ENCODE results near the gene SH2D6.
A peak's percentile ranks its signal among the peaks of the same experiment; 100 is the strongest.

The SH2D6 gene

GRCh38 chr2:85419009-85419675, 628 bp downstream of the SH2D6 start:
- Histone ChIP-seq H3K27me3 (no peaks in the 10 kb centered on the region), H3K36me3 (no peaks in the 10 kb centered on the region), H3K9me3 (no peaks in the 10 kb centered on the region), H3K4me1 (peaks cover 14% of the 10 kb centered on the region), H3K4me3 (ENCODE audit: low read depth, low read length) (peak overlapping the region; percentile 64)
- DNase-seq = no peak
- TF ChIP-seq, protein P1, sequence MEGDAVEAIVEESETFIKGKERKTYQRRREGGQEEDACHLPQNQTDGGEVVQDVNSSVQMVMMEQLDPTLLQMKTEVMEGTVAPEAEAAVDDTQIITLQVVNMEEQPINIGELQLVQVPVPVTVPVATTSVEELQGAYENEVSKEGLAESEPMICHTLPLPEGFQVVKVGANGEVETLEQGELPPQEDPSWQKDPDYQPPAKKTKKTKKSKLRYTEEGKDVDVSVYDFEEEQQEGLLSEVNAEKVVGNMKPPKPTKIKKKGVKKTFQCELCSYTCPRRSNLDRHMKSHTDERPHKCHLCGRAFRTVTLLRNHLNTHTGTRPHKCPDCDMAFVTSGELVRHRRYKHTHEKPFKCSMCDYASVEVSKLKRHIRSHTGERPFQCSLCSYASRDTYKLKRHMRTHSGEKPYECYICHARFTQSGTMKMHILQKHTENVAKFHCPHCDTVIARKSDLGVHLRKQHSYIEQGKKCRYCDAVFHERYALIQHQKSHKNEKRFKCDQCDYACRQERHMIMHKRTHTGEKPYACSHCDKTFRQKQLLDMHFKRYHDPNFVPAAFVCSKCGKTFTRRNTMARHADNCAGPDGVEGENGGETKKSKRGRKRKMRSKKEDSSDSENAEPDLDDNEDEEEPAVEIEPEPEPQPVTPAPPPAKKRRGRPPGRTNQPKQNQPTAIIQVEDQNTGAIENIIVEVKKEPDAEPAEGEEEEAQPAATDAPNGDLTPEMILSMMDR (IDR thresholded peaks at IDR 0.05; ENCODE audit: low read depth, low read length) = no peak

GRCh38 chr2:85420536-85421259, 2.2 kb downstream of the SH2D6 start:
- H3K9me3 ChIP-seq = no peaks in the 10 kb centered on the region
- peaks cover 14% of the 10 kb centered on the region for H3K4me1 ChIP-seq
- H3K27me3 ChIP-seq = no peaks in the 10 kb centered on the region
- TF ChIP-seq, protein P1 (IDR thresholded peaks at IDR 0.05; ENCODE audit: low read depth, low read length) = peak; percentile 70
- no peak overlapping the region for H3K4me3 ChIP-seq (ENCODE audit: low read depth, low read length)
- DNase-seq = peak; percentile 86
- no peaks in the 10 kb centered on the region for H3K36me3 ChIP-seq

DNA sequence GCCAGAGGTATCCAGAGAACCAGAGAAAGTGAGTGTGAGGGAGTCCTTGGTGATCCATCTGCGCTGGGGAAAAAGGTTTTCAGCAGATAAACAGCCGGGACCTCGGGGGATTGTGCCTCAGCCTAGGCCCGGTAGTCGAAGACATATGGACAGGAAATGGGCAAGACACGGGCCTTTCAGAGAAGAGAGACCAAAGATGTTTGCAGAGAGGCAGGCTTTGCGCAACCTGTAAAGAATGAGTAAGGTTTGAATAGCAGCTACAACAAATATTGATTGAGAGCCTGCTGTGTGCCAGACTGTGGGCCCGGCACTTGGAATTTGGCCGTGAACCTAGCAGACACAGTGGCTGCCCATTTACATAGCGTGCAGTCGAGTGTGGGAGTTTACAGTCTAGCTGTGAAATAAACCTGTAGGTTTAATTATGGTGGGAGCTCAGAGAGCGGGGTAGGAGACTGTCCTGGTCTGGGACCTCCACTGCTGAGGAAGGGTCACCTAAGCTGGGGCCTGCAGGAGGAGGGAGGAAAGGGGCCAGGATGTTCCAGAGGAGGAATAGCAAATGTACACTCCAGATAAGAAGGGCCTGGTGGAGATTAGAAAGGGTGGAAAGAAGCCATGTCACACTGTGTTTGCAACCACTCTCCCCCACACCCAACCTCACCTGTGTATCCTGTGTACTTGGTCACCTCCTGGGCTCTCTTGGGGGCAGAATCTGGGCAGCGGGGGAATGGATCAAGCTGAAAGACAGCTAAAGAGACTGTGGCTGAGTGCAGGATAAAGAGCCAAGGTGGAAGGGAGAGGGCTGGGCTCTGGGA, 3.0 kb downstream of the SH2D6 start:
- no peak for DNase-seq

GRCh38 chr2:85422072-85422457, 3.6 kb downstream of the SH2D6 start:
- H3K9me3 ChIP-seq = no peaks in the 10 kb centered on the region
- H3K4me3 ChIP-seq (ENCODE audit: low read depth, low read length) = no peak overlapping the region
- no peak for DNase-seq
- H3K36me3 ChIP-seq = no peaks in the 10 kb centered on the region
- peaks cover 14% of the 10 kb centered on the region for H3K4me1 ChIP-seq
- no peaks in the 10 kb centered on the region for H3K27me3 ChIP-seq
- TF ChIP-seq, protein P1 (IDR thresholded peaks at IDR 0.05; ENCODE audit: low read depth, low read length) = no peak

More for the DNA sequence above, 3.0 kb downstream of the SH2D6 start:
- Histone ChIP-seq H3K36me3 (no peaks in the 10 kb centered on the region), H3K27me3 (no peaks in the 10 kb centered on the region), H3K4me3 (ENCODE audit: low read depth, low read length) (no peak overlapping the region), H3K9me3 (no peaks in the 10 kb centered on the region), H3K4me1 (peaks cover 14% of the 10 kb centered on the region)
- TF ChIP-seq, protein P1 (IDR thresholded peaks at IDR 0.05; ENCODE audit: low read depth, low read length) = no peak

- TF ChIP-seq, protein P1 (IDR thresholded peaks at IDR 0.05; ENCODE audit: low read depth, low read length) = no peak
- Histone ChIP-seq H3K4me1 (peaks cover 11% of the 10 kb centered on the region; the same call in 1 of the 2 replicates), H3K4me3 (ENCODE audit: low read depth, low read length) (no peak overlapping the region), H3K9me3 (no peaks in the 10 kb centered on the region), H3K27me3 (no peaks in the 10 kb centered on the region), H3K36me3 (no peaks in the 10 kb centered on the region)
- DNase-seq = no peak
Measured at GRCh38 chr2:85423525-85423924, 5.0 kb downstream of the SH2D6 start.

All from BE2C (cell line).